IgD-negative memory B cell (primary cell): Measurements from ENCODE around the gene SPOP. TPM values are rescaled to one million over a fixed set of nuclear protein-coding genes. Genes with fewer than 3 reads are reported as not detected.

Experiments used
- H3K27ac Mint-ChIP-seq, 3 donors: one replicate each; pipeline ENCODE4 v1.8.0; 2020 to 2022; ENCODE audit warnings: mild to moderate bottlenecking in 3 of 3, mixed read lengths in 3 of 3, moderate library complexity in 1 of 3
- H3K27me3 Mint-ChIP-seq: one replicate; pipeline ENCODE4 v1.8.0; 2021; ENCODE audit warnings: mixed read lengths
- H3K36me3 Mint-ChIP-seq: one replicate; pipeline ENCODE4 v1.8.0; 2020; ENCODE audit warnings: mild to moderate bottlenecking, mixed read lengths
- H3K4me1 Mint-ChIP-seq, 3 donors: one replicate each; pipeline ENCODE4 v1.8.0; 2020 to 2022; ENCODE audit warnings: mixed read lengths in 3 of 3, mild to moderate bottlenecking in 1 of 3
- H3K4me3 Mint-ChIP-seq, 4 donors: one replicate each; pipeline ENCODE4 v1.8.0; 2020 to 2022; ENCODE audit warnings: mild to moderate bottlenecking in 4 of 4, mixed read lengths in 4 of 4, moderate library complexity in 3 of 4
- H3K9me3 Mint-ChIP-seq, 3 donors: one replicate each; pipeline ENCODE4 v1.8.0; 2020 to 2021; ENCODE audit warnings: mixed read lengths in 3 of 3, mild to moderate bottlenecking in 1 of 3
- polyA plus RNA-seq: library from polyadenylated mRNA; unstranded; fragments of 300-500 nt; fragmentation: Illumina TruSeq; gene quantifications from one replicate; pipeline ENCODE4 v1.2.3, GENCODE V29; 2021

Gene SPOP
- polyA plus RNA-seq, 1 donor from 2014 or later = 90.5 TPM

DNA sequence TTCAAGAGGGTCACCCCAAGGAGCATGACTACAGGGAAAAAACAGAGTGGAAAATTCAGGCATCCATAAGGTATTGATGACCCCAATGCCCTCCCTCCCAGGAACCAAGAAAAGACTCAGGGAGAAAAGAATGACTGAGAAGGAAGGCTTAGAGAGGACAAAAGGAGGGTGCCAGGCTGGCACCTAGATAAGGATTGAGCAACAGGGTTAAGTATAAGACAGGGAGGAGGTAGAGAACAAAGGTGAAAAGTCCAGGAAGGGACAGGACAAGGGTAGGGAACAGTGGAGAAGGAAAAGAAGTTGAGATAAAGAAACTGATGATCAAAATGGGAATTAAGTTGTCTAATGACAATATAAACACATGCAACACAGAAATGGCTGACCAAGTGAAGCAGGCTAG, 27.4 kb upstream of the SPOP start:
- Mint-ChIP-seq H3K36me3 (peaks cover 6% of the 10 kb centered on the region), H3K4me3 (peak overlapping the region in 3 of 4 donors; percentile 77 to 80 (median 78)), H3K27me3 (no peaks in the 10 kb centered on the region), H3K9me3 (no peaks in the 10 kb centered on the region), H3K27ac (peak overlapping the region in 1 of 3 donors; percentile 81), H3K4me1 (peaks cover 6 to 23% (median 17%) of the 10 kb centered on the region in 3 donors)

DNA sequence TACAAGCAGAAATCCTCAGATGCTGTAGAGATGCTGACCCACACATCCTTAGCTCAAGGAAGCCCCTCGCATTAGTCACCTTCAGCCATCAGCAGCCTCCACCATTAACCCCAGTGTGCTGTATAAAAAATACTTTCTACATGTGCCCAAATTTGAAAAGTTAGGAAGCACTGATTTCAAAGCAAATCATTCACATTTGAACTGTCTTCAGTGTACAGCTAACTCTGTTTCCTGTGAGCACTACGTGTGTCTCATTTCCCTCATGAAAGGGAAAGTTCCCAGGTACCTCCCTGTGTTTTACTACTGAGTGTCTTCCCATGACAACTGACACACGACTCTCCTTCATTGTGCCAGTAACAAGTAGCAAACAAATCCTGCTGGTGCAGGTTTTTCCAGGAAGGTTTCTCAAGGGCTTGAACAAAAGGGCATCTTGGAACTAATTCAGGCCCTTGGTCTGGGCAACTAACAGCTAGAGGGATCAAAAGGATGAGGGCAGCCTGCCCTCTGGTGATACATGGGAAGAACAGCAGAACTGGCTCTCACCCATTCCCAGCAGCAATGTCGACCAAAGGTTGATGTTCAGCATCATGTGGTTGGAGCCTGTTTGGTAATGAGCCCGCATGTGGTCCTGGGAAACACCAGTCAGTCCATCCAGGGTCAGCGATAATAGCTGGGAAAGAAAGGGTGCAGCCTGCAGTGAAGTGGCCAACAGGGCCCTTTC, 25.8 kb upstream of the SPOP start:
- no peaks in the 10 kb centered on the region for H3K27me3 Mint-ChIP-seq
- H3K4me3 Mint-ChIP-seq = peak overlapping the region in 1 of 4 donors; percentile 39

DNA sequence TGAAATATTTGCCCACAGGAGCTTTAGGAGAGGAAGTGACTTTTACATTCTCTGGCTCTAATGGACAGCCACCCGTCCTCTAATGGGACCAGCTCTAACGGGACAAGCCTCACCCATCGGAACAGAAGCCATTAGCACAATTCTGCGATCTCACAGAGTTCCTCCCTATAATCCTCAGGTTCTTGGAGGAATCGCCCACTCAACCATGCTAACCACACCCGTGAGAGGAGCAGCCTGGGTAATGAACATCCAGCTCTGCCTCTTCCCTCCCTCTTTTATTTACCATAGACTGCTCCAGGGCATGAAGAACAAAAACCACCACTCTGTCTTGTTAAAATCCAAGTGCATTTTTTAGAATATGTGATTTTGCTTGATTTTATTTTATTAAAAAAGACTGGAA, 23.1 kb upstream of the SPOP start:
- peaks cover 7 to 10% (median 7%) of the 10 kb centered on the region in 3 donors for H3K4me1 Mint-ChIP-seq
- peaks cover 7% of the 10 kb centered on the region for H3K36me3 Mint-ChIP-seq
- H3K27ac Mint-ChIP-seq = peak overlapping the region in 2 of 3 donors; percentile 11 to 50
- no peaks in the 10 kb centered on the region for H3K9me3 Mint-ChIP-seq
- no peaks in the 10 kb centered on the region for H3K27me3 Mint-ChIP-seq
- H3K4me3 Mint-ChIP-seq = no peak overlapping the region

More for the DNA sequence above, 25.8 kb upstream of the SPOP start:
- H3K4me1 Mint-ChIP-seq = peaks cover 6 to 21% (median 16%) of the 10 kb centered on the region in 3 donors
- H3K36me3 Mint-ChIP-seq = peaks cover 7% of the 10 kb centered on the region
- no peaks in the 10 kb centered on the region for H3K9me3 Mint-ChIP-seq
- no peak overlapping the region for H3K27ac Mint-ChIP-seq

DNA sequence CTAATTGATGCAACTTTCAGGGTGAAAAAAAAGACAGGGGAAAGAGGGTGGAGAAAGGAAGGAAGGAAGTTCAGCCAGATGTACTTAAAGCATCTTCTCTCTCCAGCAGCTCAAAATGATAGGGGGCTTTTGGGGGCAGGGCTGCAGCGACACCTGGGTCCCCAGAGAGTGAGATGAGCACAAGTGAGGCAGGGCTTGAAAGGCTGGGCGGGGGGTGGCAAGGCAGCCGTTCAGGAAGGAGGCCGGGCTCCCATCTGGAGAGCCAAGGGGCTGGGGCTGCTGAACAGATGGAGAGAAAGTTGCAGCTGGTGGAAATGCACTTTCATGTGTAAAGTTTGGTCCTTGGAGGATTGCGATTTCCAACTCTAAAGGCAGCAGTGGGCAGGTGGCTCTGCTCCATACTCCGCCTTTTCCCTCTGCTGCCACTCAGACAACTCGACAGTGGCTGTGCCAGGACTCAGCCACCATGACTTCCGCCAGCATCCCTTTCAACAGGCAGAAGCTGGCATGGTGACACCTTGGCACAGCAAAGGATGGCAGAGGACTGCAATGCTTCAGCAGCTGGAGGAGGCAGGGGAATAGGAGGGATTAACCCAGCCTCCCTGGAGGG, 22.2 kb upstream of the SPOP start:
- Mint-ChIP-seq H3K27ac (peak overlapping the region in 1 of 3 donors; percentile 51), H3K4me1 (peaks cover 12 to 15% (median 13%) of the 10 kb centered on the region in 3 donors), H3K36me3 (peaks cover 7% of the 10 kb centered on the region), H3K27me3 (no peaks in the 10 kb centered on the region), H3K4me3 (peak overlapping the region in 1 of 4 donors; percentile 5), H3K9me3 (no peaks in the 10 kb centered on the region)

DNA sequence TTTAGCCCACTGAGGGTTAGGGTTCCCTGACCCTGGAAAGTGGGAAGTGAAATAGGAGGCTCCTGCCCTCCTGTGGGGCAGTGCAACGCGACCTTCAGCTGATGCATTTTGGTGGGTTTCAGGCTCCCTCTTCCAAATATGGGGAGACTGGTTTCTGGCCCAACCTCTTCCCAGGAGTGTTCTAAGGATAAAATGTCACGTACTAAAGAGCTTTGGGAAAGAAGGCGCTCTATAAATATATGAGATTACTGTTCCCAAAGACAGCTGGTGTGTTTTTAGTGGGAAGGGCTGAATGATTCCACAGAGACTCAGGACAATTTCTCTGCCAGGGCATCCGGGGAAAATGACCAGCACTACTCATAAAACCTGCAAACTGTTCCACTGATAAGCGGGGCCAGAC, 20.1 kb upstream of the SPOP start:
- H3K36me3 Mint-ChIP-seq = peaks cover 6% of the 10 kb centered on the region
- H3K4me3 Mint-ChIP-seq = no peak overlapping the region
- no peaks in the 10 kb centered on the region for H3K27me3 Mint-ChIP-seq
- peaks cover 14 to 18% (median 14%) of the 10 kb centered on the region in 3 donors for H3K4me1 Mint-ChIP-seq
- no peaks in the 10 kb centered on the region for H3K9me3 Mint-ChIP-seq
- no peak overlapping the region for H3K27ac Mint-ChIP-seq

DNA sequence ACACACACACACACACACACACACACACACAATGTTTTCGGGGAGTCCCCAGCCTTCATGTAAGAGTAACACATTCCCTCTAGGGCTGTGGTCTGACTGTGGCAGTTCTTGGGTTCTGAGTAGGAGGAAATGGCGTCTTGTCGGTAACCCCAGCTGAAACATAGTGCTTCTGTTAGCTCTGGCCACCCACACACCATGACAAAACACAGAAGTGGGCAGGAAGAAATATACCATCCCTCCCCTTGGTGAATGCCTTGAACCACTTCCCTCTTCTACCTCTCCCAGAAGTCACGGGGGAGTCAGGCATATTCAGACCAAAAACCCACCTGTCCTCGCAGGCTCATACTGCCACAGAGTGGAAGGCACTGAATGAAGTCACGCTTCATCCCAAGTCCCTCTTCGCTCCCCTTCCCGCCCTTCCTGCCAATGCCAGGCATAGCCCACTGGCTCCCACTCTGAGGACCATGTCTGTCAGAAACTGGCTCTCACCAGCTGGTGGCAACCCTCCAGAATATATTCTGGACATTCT, 18.4 kb upstream of the SPOP start:
- peak overlapping the region in 1 of 4 donors; percentile 17 for H3K4me3 Mint-ChIP-seq
- H3K9me3 Mint-ChIP-seq = no peaks in the 10 kb centered on the region
- peaks cover 1% of the 10 kb centered on the region for H3K27me3 Mint-ChIP-seq
- H3K4me1 Mint-ChIP-seq = peaks cover 14 to 18% (median 14%) of the 10 kb centered on the region in 3 donors
- peaks cover 4% of the 10 kb centered on the region for H3K36me3 Mint-ChIP-seq
- peak overlapping the region in 1 of 3 donors; percentile 40 for H3K27ac Mint-ChIP-seq

DNA sequence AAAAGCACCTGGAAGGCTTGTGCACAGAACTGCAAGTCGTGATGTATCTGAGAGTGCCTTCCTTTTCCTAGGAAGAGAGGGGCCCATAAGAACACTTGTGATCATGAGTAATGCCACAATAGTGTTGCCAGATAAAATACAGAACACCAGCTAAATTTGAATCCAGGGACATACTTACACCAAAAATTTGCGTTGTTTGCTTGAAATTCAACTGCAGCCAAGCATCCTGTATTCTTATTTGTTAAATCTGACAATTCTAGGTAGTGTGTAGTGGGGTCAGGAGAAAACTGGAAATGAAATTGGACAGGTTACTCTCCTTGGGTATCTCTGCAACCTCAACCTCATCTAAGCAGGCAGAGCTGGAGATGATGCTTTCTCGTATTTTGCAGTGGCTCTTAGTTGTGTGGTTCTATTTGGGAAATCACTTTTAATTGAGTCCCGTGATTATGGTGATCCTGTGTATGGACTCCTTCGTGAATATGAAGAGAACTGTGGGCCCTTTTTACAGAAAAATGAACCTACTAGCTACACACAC, 17.9 kb upstream of the SPOP start:
- Mint-ChIP-seq H3K4me3 (peak overlapping the region in 1 of 4 donors; percentile 59), H3K4me1 (peaks cover 14 to 18% (median 14%) of the 10 kb centered on the region in 3 donors), H3K36me3 (peaks cover 3% of the 10 kb centered on the region), H3K27ac (peak overlapping the region in 1 of 3 donors; percentile 63), H3K27me3 (peaks cover 1% of the 10 kb centered on the region), H3K9me3 (no peaks in the 10 kb centered on the region)

DNA sequence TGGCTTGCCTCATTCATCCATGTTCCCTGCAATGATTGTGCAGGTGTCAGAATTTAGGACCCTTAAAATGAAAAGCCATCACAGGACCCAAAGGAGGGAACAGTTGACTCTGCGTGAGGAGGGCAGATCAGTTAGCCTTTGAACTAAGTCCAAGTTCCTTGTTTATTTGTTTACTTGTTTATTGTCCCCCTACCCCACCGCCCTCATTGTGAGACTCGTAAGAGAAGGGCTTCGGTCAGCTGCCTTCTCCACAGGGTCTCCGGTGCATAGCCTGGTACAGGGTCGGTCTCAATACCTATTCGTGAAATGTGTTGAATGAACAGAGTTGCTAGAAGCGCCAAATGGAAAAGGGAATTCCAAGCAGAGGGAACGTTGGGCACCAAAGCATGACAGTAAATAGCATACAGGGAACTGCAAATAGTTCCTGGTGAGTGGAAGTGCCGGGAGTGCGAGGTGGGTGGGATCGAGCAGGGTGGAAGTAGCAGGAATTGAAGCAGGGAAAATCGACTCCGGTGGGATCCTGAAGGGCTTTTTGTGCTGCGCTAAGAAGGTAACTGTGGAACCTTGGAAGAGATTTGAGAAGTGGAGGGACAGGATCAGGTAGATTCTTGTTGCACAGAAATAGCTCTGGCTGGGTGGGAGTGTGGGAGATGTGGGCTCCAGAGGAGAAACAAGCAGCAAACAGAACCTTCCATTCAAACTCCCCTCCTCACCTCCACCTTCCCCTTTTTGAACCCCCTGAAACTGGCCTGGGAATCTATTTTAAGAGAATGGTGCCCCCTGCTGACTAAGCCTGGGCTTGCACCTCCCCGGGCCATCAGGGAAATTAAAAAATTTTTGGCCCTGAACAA, 17.2 kb upstream of the SPOP start:
- Mint-ChIP-seq H3K27ac (peak overlapping the region in 1 of 3 donors; percentile 63), H3K4me3 (peak overlapping the region in 1 of 4 donors; percentile 59), H3K9me3 (no peaks in the 10 kb centered on the region), H3K36me3 (peaks cover 3% of the 10 kb centered on the region), H3K27me3 (peaks cover 1% of the 10 kb centered on the region), H3K4me1 (peaks cover 14 to 18% (median 14%) of the 10 kb centered on the region in 3 donors)

DNA sequence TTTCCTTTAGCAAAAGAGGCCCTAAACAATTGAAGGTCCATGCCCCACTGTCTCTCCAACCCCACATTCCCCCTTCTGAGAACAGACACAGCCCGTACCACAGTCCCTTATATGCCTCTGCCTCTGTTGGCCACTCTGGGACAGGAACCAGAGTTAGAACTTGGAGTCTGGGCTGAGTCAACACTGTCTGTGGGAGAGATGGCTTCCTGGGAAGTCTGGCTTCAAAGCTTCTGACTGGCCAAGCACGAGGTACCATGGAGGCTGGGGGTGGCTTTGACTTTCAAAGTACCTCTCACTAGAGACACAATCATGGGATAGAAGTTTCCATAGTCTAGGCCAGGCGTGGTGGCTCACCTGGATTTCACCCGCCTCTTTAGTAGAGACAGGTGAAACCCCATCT, 14.9 kb upstream of the SPOP start:
- H3K27ac Mint-ChIP-seq = no peak overlapping the region
- H3K4me3 Mint-ChIP-seq = no peak overlapping the region
- H3K27me3 Mint-ChIP-seq = peaks cover 1% of the 10 kb centered on the region
- peaks cover 19 to 24% (median 21%) of the 10 kb centered on the region in 3 donors for H3K4me1 Mint-ChIP-seq
- H3K9me3 Mint-ChIP-seq = no peaks in the 10 kb centered on the region
- no peaks in the 10 kb centered on the region for H3K36me3 Mint-ChIP-seq

DNA sequence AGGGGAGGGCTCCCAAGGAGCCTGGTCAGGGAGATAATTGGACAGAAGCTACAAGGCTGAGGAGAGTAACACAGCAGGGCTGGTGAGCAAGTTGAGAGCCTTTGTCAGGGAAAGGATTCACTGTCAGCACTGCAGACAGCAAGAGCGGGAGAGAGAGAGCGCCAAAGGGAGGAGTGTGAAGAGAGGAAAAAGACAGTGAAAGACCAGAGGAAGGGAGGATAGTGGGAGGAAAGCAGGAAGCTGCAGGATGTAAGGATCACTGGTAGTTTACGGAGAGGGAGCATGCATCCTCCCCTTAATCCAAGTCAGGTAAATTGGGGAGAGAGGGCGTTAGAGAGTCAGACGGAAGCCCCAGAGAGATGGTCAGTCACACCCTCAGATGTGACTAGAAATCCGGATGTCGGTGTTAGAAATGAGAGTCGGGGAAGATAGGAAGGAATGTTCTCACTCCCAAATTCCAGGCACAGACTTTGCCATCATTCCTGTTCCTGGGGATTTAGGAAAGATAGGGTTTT, 13.8 kb upstream of the SPOP start:
- H3K27ac Mint-ChIP-seq = peak overlapping the region in 1 of 3 donors; percentile 50
- H3K27me3 Mint-ChIP-seq = peaks cover 1% of the 10 kb centered on the region
- no peak overlapping the region for H3K4me3 Mint-ChIP-seq
- peaks cover under 1% of the 10 kb centered on the region for H3K36me3 Mint-ChIP-seq
- H3K9me3 Mint-ChIP-seq = no peaks in the 10 kb centered on the region
- peaks cover 22 to 25% (median 24%) of the 10 kb centered on the region in 3 donors for H3K4me1 Mint-ChIP-seq

DNA sequence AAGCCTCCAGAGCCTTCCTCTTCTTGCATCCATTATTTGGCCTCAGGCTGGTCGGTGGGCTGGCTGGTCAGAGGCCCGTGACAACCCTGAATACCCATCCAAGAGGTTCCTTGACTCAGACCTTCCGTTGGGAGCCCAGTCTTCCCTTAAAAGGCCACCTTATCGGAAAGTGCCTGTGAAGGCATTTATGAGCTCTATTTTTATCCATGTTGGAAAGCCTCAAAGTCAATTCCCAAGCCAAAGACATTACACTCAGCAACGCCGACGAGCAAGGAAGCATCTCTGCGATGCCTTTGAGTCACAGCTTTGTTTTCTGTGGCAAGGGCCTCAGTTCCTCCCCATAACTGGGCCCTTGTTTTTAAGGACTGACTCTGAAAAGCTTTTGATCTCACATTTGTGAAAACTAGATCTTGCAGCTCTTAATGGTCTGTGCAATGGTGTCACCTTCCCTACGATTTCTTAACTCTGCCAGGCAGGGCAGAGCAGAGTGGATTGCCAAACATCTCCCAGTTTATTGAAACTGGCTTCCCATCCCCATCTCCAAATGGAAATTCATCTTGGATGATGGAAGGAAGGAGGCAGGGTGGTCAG, 13.3 kb upstream of the SPOP start:
- Mint-ChIP-seq H3K27me3 (peaks cover 1% of the 10 kb centered on the region), H3K9me3 (no peaks in the 10 kb centered on the region), H3K27ac (peak overlapping the region in 1 of 3 donors; percentile 71), H3K4me3 (no peak overlapping the region), H3K4me1 (peaks cover 19 to 24% (median 20%) of the 10 kb centered on the region in 3 donors), H3K36me3 (peaks cover 3% of the 10 kb centered on the region)

DNA sequence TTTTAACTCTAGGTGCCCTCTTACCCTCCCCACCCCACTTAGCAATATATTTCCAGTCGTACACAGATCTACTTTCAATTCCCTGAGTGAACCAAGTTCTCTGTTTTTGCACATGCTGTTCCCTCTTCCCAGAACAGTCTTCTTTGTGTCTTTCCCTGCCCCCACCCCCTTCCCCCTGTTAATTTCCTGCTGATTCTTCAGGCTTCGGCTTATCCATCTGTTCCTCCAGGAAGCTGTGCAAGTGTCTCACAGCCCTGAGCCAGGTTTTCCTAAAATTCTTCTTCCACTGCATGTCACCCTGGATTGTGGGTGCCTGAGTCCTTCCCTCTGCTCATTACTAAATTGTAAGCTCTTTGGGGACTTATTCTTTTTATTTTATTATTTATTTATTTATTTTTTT, 12.4 kb upstream of the SPOP start:
- H3K9me3 Mint-ChIP-seq = no peaks in the 10 kb centered on the region
- H3K36me3 Mint-ChIP-seq = peaks cover 3% of the 10 kb centered on the region
- no peak overlapping the region for H3K4me3 Mint-ChIP-seq
- no peak overlapping the region for H3K27ac Mint-ChIP-seq
- H3K27me3 Mint-ChIP-seq = peaks cover 1% of the 10 kb centered on the region
- H3K4me1 Mint-ChIP-seq = peaks cover 10 to 18% (median 13%) of the 10 kb centered on the region in 3 donors

DNA sequence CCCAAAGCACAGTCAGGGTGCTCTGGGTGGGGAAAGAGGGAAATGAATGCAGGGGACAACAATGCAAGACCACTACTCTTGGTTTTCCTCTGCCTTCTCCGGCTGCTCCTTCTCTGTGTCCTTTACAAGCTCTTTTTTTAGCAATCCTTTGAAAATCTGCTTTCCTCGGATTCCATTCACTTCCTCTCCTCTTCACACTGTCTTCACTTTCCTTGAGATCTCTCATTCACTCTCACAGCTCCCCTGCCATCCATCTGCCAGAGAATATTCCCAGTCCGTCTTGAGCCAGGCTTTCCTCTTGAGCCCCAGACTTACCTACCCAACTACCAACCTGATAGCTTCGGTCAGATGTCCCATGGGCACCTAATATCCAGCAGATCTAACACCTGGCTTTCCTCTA, 11.0 kb upstream of the SPOP start:
- H3K36me3 Mint-ChIP-seq = peaks cover 3% of the 10 kb centered on the region
- H3K4me1 Mint-ChIP-seq = peaks cover 6 to 14% (median 9%) of the 10 kb centered on the region in 3 donors
- peak overlapping the region in 2 of 3 donors; percentile 25 to 99 for H3K27ac Mint-ChIP-seq
- H3K27me3 Mint-ChIP-seq = peaks cover 1% of the 10 kb centered on the region
- H3K9me3 Mint-ChIP-seq = no peaks in the 10 kb centered on the region
- H3K4me3 Mint-ChIP-seq = peak overlapping the region in 1 of 4 donors; percentile 41
